ENCODE data around the gene BTNL3. TPM values are rescaled to one million over a fixed set of nuclear protein-coding genes. Genes with fewer than 3 reads are reported as not detected.

BTNL3 gene
- total RNA-seq, 1 donor from 2014 or later = not detected

Small RNA genes within 50 kb of the gene (microRNA-seq; reads per million reads assigned to microRNA genes)
- not detected for gene MIR8089

Other genes with a start within 250 kb of the BTNL3 start
- gene OR2Y1, start 248.8 kb upstream of the BTNL3 start, total RNA-seq = not detected in 2 replicates
- gene MGAT1, start 186.0 kb upstream of the BTNL3 start, total RNA-seq = 116 and 120 TPM in 2 replicates
- gene ZFP62, start 127.6 kb upstream of the BTNL3 start, total RNA-seq = 14.5 and 15.0 TPM in 2 replicates
- gene BTNL8, start 89.7 kb upstream of the BTNL3 start, total RNA-seq = not detected in 2 replicates
- gene BTNL9, start 51.4 kb downstream of the BTNL3 start, total RNA-seq = not detected in 2 replicates
- not detected in 2 replicates for gene OR2V1, start 142.3 kb downstream of the BTNL3 start, total RNA-seq
- gene OR2V2, start 158.7 kb downstream of the BTNL3 start, total RNA-seq = not detected in 2 replicates
- gene TRIM7, start 216.3 kb downstream of the BTNL3 start, total RNA-seq = 0.22 and 0.27 TPM in 2 replicates
- 20.9 and 21.8 TPM in 2 replicates for gene TRIM41, start 234.4 kb downstream of the BTNL3 start, total RNA-seq